IPS-15b (cell line): ENCODE data around the gene LMTK3.

ENCODE experiments used
- H3K27me3 ChIP-seq: one replicate; pipeline ENCODE4 v1.6.1; 2013; ENCODE audit warnings: low read length; ENCODE audit not compliant: control insufficient read depth, insufficient read depth
- H3K36me3 ChIP-seq: one replicate; pipeline ENCODE4 v1.6.1; 2013; ENCODE audit warnings: low read length; ENCODE audit not compliant: control insufficient read depth, insufficient read depth
- H3K4me1 ChIP-seq: one replicate; pipeline ENCODE4 v1.6.1; 2013; ENCODE audit warnings: mild to moderate bottlenecking, low read length; ENCODE audit not compliant: control insufficient read depth, insufficient read depth
- H3K4me3 ChIP-seq: one replicate; pipeline ENCODE4 v1.5.1; 2013; ENCODE audit warnings: low read depth, low read length
- H3K9ac ChIP-seq: one replicate; pipeline ENCODE4 v1.6.1; 2013; ENCODE audit warnings: low read depth, mild to moderate bottlenecking, low read length
- H3K9me3 ChIP-seq: one replicate; pipeline ENCODE4 v1.6.1; 2013; ENCODE audit warnings: mild to moderate bottlenecking, low read length; ENCODE audit not compliant: control insufficient read depth, insufficient read depth

LMTK3 gene

GRCh38 chr19:48445256-48445605 lies 66.4 kb downstream of the LMTK3 start:
- Histone ChIP-seq H3K4me1 (peaks cover 4% of the 10 kb centered on the region), H3K9me3 (no peaks in the 10 kb centered on the region), H3K4me3 (peak overlapping the region; percentile 100), H3K36me3 (peaks cover 11% of the 10 kb centered on the region), H3K9ac (peak overlapping the region; percentile 78), H3K27me3 (no peaks in the 10 kb centered on the region)

- Histone ChIP-seq H3K36me3 (peaks cover 8% of the 10 kb centered on the region), H3K9me3 (no peaks in the 10 kb centered on the region), H3K9ac (no peak overlapping the region), H3K4me1 (peaks cover 4% of the 10 kb centered on the region), H3K27me3 (no peaks in the 10 kb centered on the region), H3K4me3 (peak overlapping the region; percentile 100)
Observed at GRCh38 chr19:48444936-48445200, 66.8 kb downstream of the LMTK3 start.

- Histone ChIP-seq H3K4me1 (peaks cover 4% of the 10 kb centered on the region), H3K4me3 (peak overlapping the region; percentile 16), H3K9ac (no peak overlapping the region), H3K9me3 (no peaks in the 10 kb centered on the region), H3K36me3 (peaks cover 5% of the 10 kb centered on the region), H3K27me3 (no peaks in the 10 kb centered on the region)
Observed at GRCh38 chr19:48444129-48444935, 67.3 kb downstream of the LMTK3 start.

- H3K36me3 ChIP-seq = peaks cover 5% of the 10 kb centered on the region
- H3K9ac ChIP-seq = no peak overlapping the region
- peaks cover 4% of the 10 kb centered on the region for H3K4me1 ChIP-seq
- H3K9me3 ChIP-seq = no peaks in the 10 kb centered on the region
- no peaks in the 10 kb centered on the region for H3K27me3 ChIP-seq
- H3K4me3 ChIP-seq = peak overlapping the region; percentile 16
Observed at GRCh38 chr19:48443731-48444128, 67.9 kb downstream of the LMTK3 start.

- Histone ChIP-seq H3K9me3 (no peaks in the 10 kb centered on the region), H3K27me3 (no peaks in the 10 kb centered on the region), H3K4me3 (no peak overlapping the region), H3K4me1 (peaks cover 4% of the 10 kb centered on the region), H3K9ac (no peak overlapping the region), H3K36me3 (peaks cover under 1% of the 10 kb centered on the region)
Observed at GRCh38 chr19:48443256-48443655, 68.4 kb downstream of the LMTK3 start.

GRCh38 chr19:48442116-48443035 lies 69.3 kb downstream of the LMTK3 start:
- no peak overlapping the region for H3K4me3 ChIP-seq
- peaks cover 5% of the 10 kb centered on the region for H3K4me1 ChIP-seq
- no peaks in the 10 kb centered on the region for H3K27me3 ChIP-seq
- H3K36me3 ChIP-seq = no peaks in the 10 kb centered on the region
- H3K9me3 ChIP-seq = no peaks in the 10 kb centered on the region
- no peak overlapping the region for H3K9ac ChIP-seq

GRCh38 chr19:48441360-48442050 lies 70.1 kb downstream of the LMTK3 start:
- no peaks in the 10 kb centered on the region for H3K27me3 ChIP-seq
- no peaks in the 10 kb centered on the region for H3K36me3 ChIP-seq
- H3K9ac ChIP-seq = no peak overlapping the region
- peaks cover 7% of the 10 kb centered on the region for H3K4me1 ChIP-seq
- H3K4me3 ChIP-seq = no peak overlapping the region
- no peaks in the 10 kb centered on the region for H3K9me3 ChIP-seq

- Histone ChIP-seq H3K36me3 (no peaks in the 10 kb centered on the region), H3K9ac (no peak overlapping the region), H3K4me1 (peaks cover 2% of the 10 kb centered on the region), H3K27me3 (no peaks in the 10 kb centered on the region), H3K9me3 (no peaks in the 10 kb centered on the region), H3K4me3 (no peak overlapping the region)
Observed at GRCh38 chr19:48436586-48436985, 75.0 kb downstream of the LMTK3 start.
